ENCODE data around the gene AHCYL2. TPM values are rescaled to one million over a fixed set of nuclear protein-coding genes. Genes with fewer than 3 reads are reported as not detected.

Gene AHCYL2
- total and polyA plus RNA-seq, 2 experiments from 2014 or later = 1.9 to 8.9 TPM

GRCh38 chr7:129385598-129385997 lies 160.8 kb downstream of the AHCYL2 start:
- H3F3A ChIP-seq (ENCODE audit: insufficient read depth) = no peaks in the 10 kb centered on the region

GRCh38 chr7:129386506-129386905 lies 161.7 kb downstream of the AHCYL2 start:
- Histone ChIP-seq H3K9ac (no peak overlapping the region), H2AFZ (no peak overlapping the region), H3K4me1 (ENCODE audit: insufficient read depth) (no peaks in the 10 kb centered on the region), H3F3A (ENCODE audit: insufficient read depth) (no peaks in the 10 kb centered on the region), H3K9me2 (ENCODE audit: insufficient read depth) (no peaks in the 10 kb centered on the region), H3K27ac (no peak overlapping the region), H4K20me1 (ENCODE audit: insufficient read depth) (no peaks in the 10 kb centered on the region), H3K9me3 (ENCODE audit: low read depth) (no peaks in the 10 kb centered on the region), H3K27me3 (replicated peaks; ENCODE audit: insufficient read depth) (no peaks in the 10 kb centered on the region), H3K36me3 (ENCODE audit: low read depth) (no peaks in the 10 kb centered on the region), H3K79me2 (ENCODE audit: insufficient read depth) (no peaks in the 10 kb centered on the region), H3K4me2 (ENCODE audit: unreplicated experiment) (no peak overlapping the region), H3K4me3 (no peak overlapping the region)
- TF ChIP-seq EZH2 (IDR thresholded peaks at IDR 0.05; ENCODE audit: insufficient read depth, poor library complexity, severe bottlenecking) (no peak), EZH2phosphoT487 (IDR thresholded peaks at IDR 0.05; ENCODE audit: insufficient read depth, low read depth) (no peak)
- in situ Hi-C loops (cut with MboI) = no loop called here
- DNase-seq = no peak

More at GRCh38 chr7:129385598-129385997, 160.8 kb downstream of the AHCYL2 start:
- Histone ChIP-seq H3K27ac (no peak overlapping the region), H3K4me3 (no peak overlapping the region), H3K36me3 (ENCODE audit: low read depth) (no peaks in the 10 kb centered on the region), H3K9me2 (ENCODE audit: insufficient read depth) (no peaks in the 10 kb centered on the region), H3K4me1 (ENCODE audit: insufficient read depth) (no peaks in the 10 kb centered on the region), H4K20me1 (ENCODE audit: insufficient read depth) (no peaks in the 10 kb centered on the region), H3K9ac (no peak overlapping the region), H3K9me3 (ENCODE audit: low read depth) (no peaks in the 10 kb centered on the region), H2AFZ (no peak overlapping the region), H3K4me2 (ENCODE audit: unreplicated experiment) (no peak overlapping the region), H3K79me2 (ENCODE audit: insufficient read depth) (no peaks in the 10 kb centered on the region), H3K27me3 (replicated peaks; ENCODE audit: insufficient read depth) (no peaks in the 10 kb centered on the region)
- no peak for DNase-seq
- TF ChIP-seq EZH2 (IDR thresholded peaks at IDR 0.05; ENCODE audit: insufficient read depth, poor library complexity, severe bottlenecking) (no peak), EZH2phosphoT487 (IDR thresholded peaks at IDR 0.05; ENCODE audit: insufficient read depth, low read depth) (no peak)
- in situ Hi-C loops (cut with MboI) = no loop called here
- 96 to 98% methylated on average over 4 of the region's 4 CpGs for WGBS, 2 experiments (ENCODE audit: low coverage in 1 of 2, low lambda C conversion rate in 2 of 2, missing lambda C conversion rate in 2 of 2)

- TF ChIP-seq EZH2phosphoT487 (IDR thresholded peaks at IDR 0.05; ENCODE audit: insufficient read depth, low read depth) = no peak
- TF ChIP-seq EZH2 (IDR thresholded peaks at IDR 0.05; ENCODE audit: insufficient read depth, poor library complexity, severe bottlenecking) = no peak
- Histone ChIP-seq H3K27me3 (replicated peaks; ENCODE audit: insufficient read depth) (no peaks in the 10 kb centered on the region), H3K4me3 (no peak overlapping the region), H3K27ac (no peak overlapping the region), H4K20me1 (ENCODE audit: insufficient read depth) (no peaks in the 10 kb centered on the region), H3K9me3 (ENCODE audit: low read depth) (no peaks in the 10 kb centered on the region), H3K9ac (no peak overlapping the region), H3K36me3 (ENCODE audit: low read depth) (no peaks in the 10 kb centered on the region), H2AFZ (no peak overlapping the region), H3F3A (ENCODE audit: insufficient read depth) (no peaks in the 10 kb centered on the region), H3K4me2 (ENCODE audit: unreplicated experiment) (no peak overlapping the region), H3K4me1 (ENCODE audit: insufficient read depth) (no peaks in the 10 kb centered on the region), H3K79me2 (ENCODE audit: insufficient read depth) (no peaks in the 10 kb centered on the region), H3K9me2 (ENCODE audit: insufficient read depth) (no peaks in the 10 kb centered on the region)
- no peak for DNase-seq
- in situ Hi-C loops (cut with MboI) = no loop called here
- WGBS, 2 experiments (ENCODE audit: low coverage in 1 of 2, low lambda C conversion rate in 2 of 2, missing lambda C conversion rate in 2 of 2) = 72 to 74% methylated on average over 2 of the region's 2 CpGs
Measured at GRCh38 chr7:129387537-129387936, 162.7 kb downstream of the AHCYL2 start.

- Histone ChIP-seq H3K79me2 (ENCODE audit: insufficient read depth) (no peaks in the 10 kb centered on the region), H2AFZ (no peak overlapping the region), H3K4me3 (no peak overlapping the region), H3F3A (ENCODE audit: insufficient read depth) (no peaks in the 10 kb centered on the region), H3K9me3 (ENCODE audit: low read depth) (no peaks in the 10 kb centered on the region), H3K9me2 (ENCODE audit: insufficient read depth) (no peaks in the 10 kb centered on the region), H3K27ac (no peak overlapping the region), H3K4me2 (ENCODE audit: unreplicated experiment) (no peak overlapping the region), H3K4me1 (ENCODE audit: insufficient read depth) (no peaks in the 10 kb centered on the region), H3K9ac (no peak overlapping the region), H3K36me3 (ENCODE audit: low read depth) (no peaks in the 10 kb centered on the region), H3K27me3 (replicated peaks; ENCODE audit: insufficient read depth) (no peaks in the 10 kb centered on the region), H4K20me1 (ENCODE audit: insufficient read depth) (no peaks in the 10 kb centered on the region)
- WGBS, 2 experiments (ENCODE audit: low coverage in 1 of 2, low lambda C conversion rate in 2 of 2, missing lambda C conversion rate in 2 of 2) = 93 to 96% methylated on average over 8 of the region's 8 CpGs
- TF ChIP-seq EZH2 (IDR thresholded peaks at IDR 0.05; ENCODE audit: insufficient read depth, poor library complexity, severe bottlenecking) (no peak), EZH2phosphoT487 (IDR thresholded peaks at IDR 0.05; ENCODE audit: insufficient read depth, low read depth) (no peak)
- in situ Hi-C loops (cut with MboI) = no loop called here
- DNase-seq = no peak
Measured at GRCh38 chr7:129388333-129389098, 163.7 kb downstream of the AHCYL2 start.

Measured in GM23248 (cell line).